HG03342 (cell line): ENCODE results near the gene KANSL1.
"Not testable (repeated sequence)": the region's sequence is repeated elsewhere in the genome, so short reads cannot be mapped to it uniquely, and the experiment has no call there.

Source experiments
- ATAC-seq: cut with Tn5 transposase; IDR thresholded peaks from one replicate; pipeline ENCODE4 v1.9.1; 2021; ENCODE audit warnings: mild to moderate bottlenecking, moderate library complexity; ENCODE audit not compliant: unreplicated experiment

Gene KANSL1

GRCh38 chr17:46192439-46193150 is 634 bp downstream of the KANSL1 start:
- peak; percentile 27 for ATAC-seq

- ATAC-seq, result no peak
Observed at GRCh38 chr17:46192189-46192438, 1.1 kb downstream of the KANSL1 start.

- ATAC-seq, result no peak
Observed at GRCh38 chr17:46191322-46192188, 1.7 kb downstream of the KANSL1 start.

- no peak for ATAC-seq
Observed at GRCh38 chr17:46190763-46191162, 2.5 kb downstream of the KANSL1 start.

GRCh38 chr17:46186827-46187235 is 6.4 kb downstream of the KANSL1 start:
- not testable (repeated sequence) for ATAC-seq

- ATAC-seq, result no peak
Observed at GRCh38 chr17:46184696-46185095, 8.5 kb downstream of the KANSL1 start.

GRCh38 chr17:46183383-46183782 is 9.8 kb downstream of the KANSL1 start:
- not testable (repeated sequence) for ATAC-seq

GRCh38 chr17:46182961-46183360 is 10.3 kb downstream of the KANSL1 start:
- ATAC-seq, result no peak

GRCh38 chr17:46181940-46182339 is 11.3 kb downstream of the KANSL1 start:
- ATAC-seq, result no peak

- not testable (repeated sequence) for ATAC-seq
Observed at GRCh38 chr17:46181316-46181715, 11.9 kb downstream of the KANSL1 start.

GRCh38 chr17:46180892-46181274 is 12.3 kb downstream of the KANSL1 start:
- no peak for ATAC-seq

- ATAC-seq, result not testable (repeated sequence)
Observed at GRCh38 chr17:46180185-46180891, 12.9 kb downstream of the KANSL1 start.

GRCh38 chr17:46179375-46179999 is 13.7 kb downstream of the KANSL1 start:
- peak; percentile 63 for ATAC-seq

GRCh38 chr17:46178550-46179214 is 14.5 kb downstream of the KANSL1 start:
- no peak for ATAC-seq

- no peak for ATAC-seq
Observed at GRCh38 chr17:46176975-46177374, 16.3 kb downstream of the KANSL1 start.

GRCh38 chr17:46175891-46176290 is 17.3 kb downstream of the KANSL1 start:
- ATAC-seq, result no peak

- ATAC-seq, result no peak
Observed at GRCh38 chr17:46173153-46173552, 20.1 kb downstream of the KANSL1 start.

- ATAC-seq, result no peak
Observed at GRCh38 chr17:46171939-46172338, 21.3 kb downstream of the KANSL1 start.

GRCh38 chr17:46170639-46171429 is 22.4 kb downstream of the KANSL1 start:
- no peak for ATAC-seq
